CD4-positive, alpha-beta memory T cell (primary cell): ENCODE data around the gene PAPOLB. TPM values are rescaled to one million over a fixed set of nuclear protein-coding genes. Genes with fewer than 3 reads are reported as not detected.

Experiments
- CTCF ChIA-PET: fragments of 350-600 bp; sonication (Branson Sonifier 250); formaldehyde crosslinking; loops from one replicate; lab custom pipeline; 2021; ENCODE audit warnings: inconsistent platforms; ENCODE audit not compliant: partially characterized antibody; lab: Charles Lee
- POLR2A ChIA-PET: fragments of 350-600 bp; sonication (Branson Sonifier 250); formaldehyde crosslinking; loops from one replicate; lab custom pipeline; 2021; ENCODE audit not compliant: partially characterized antibody; lab: Charles Lee
- DNase-seq, 5 donors: peaks; one replicate each; pipeline versions ENCODE4 v3.0.0 to v3.0.0-alpha.2; 2020 to 2022; ENCODE audit warnings: mixed read lengths in 1 of 5
- H3K27ac ChIP-seq: one replicate; pipeline ENCODE4 v1.7.0; 2013; ENCODE audit warnings: low read depth, low read length
- H3K27me3 ChIP-seq: 2 replicates; pipeline ENCODE4 v1.7.0; 2013; ENCODE audit warnings: mild to moderate bottlenecking, low read length, moderate library complexity; ENCODE audit not compliant: insufficient read depth
- H3K36me3 ChIP-seq: 2 replicates; pipeline ENCODE4 v1.7.0; 2013; ENCODE audit warnings: mild to moderate bottlenecking, low read length, moderate library complexity; ENCODE audit not compliant: insufficient read depth
- H3K4me1 ChIP-seq: 2 replicates; pipeline ENCODE4 v1.7.0; 2013; ENCODE audit warnings: mild to moderate bottlenecking, low read length, moderate library complexity; ENCODE audit not compliant: insufficient read depth
- H3K4me3 ChIP-seq, 2 donors: one replicate each; pipeline ENCODE4 v1.7.0; 2013; ENCODE audit warnings: low read length in 2 of 2, mild to moderate bottlenecking in 1 of 2
- H3K9me3 ChIP-seq, 2 donors: one replicate each; pipeline ENCODE4 v1.7.0; 2013; ENCODE audit warnings: low read length in 2 of 2, control low read depth in 1 of 2; ENCODE audit not compliant: control insufficient read depth in 1 of 2
- H3K27ac Mint-ChIP-seq, 7 donors: one replicate each; pipeline ENCODE4 v1.8.0; 2020 to 2021; ENCODE audit warnings: mixed read lengths in 7 of 7, mild to moderate bottlenecking in 6 of 7, inconsistent platforms in 3 of 7, moderate library complexity in 3 of 7
- H3K27me3 Mint-ChIP-seq, 2 donors: one replicate each; pipeline ENCODE4 v1.8.0; 2020 to 2021; ENCODE audit warnings: mixed read lengths in 2 of 2
- H3K36me3 Mint-ChIP-seq, 2 donors: one replicate each; pipeline ENCODE4 v1.8.0; 2020 to 2021; ENCODE audit warnings: mixed read lengths in 2 of 2, inconsistent platforms in 1 of 2, mild to moderate bottlenecking in 1 of 2
- H3K4me1 Mint-ChIP-seq, 4 donors: one replicate each; pipeline ENCODE4 v1.8.0; 2020 to 2021; ENCODE audit warnings: mixed read lengths in 4 of 4, mild to moderate bottlenecking in 1 of 4
- H3K4me3 Mint-ChIP-seq, 8 donors: one replicate each; pipeline ENCODE4 v1.8.0; 2020 to 2021; ENCODE audit warnings: mixed read lengths in 8 of 8, mild to moderate bottlenecking in 7 of 8, moderate library complexity in 6 of 8, inconsistent platforms in 3 of 8
- H3K9me3 Mint-ChIP-seq, 8 donors: one replicate each; pipeline ENCODE4 v1.8.0; 2020 to 2021; ENCODE audit warnings: mixed read lengths in 8 of 8, mild to moderate bottlenecking in 5 of 8, inconsistent platforms in 3 of 8, moderate library complexity in 1 of 8
- intact Hi-C: fragments of 100-400 bp; cut with micrococcal nuclease; formaldehyde crosslinking; loops from one replicate; pipeline ENCODE4 v1.15.1; 2023
- polyA plus RNA-seq, 2 donors: library from polyadenylated mRNA; unstranded; fragments of 300-500 nt; fragmentation: Illumina TruSeq; gene quantifications; one replicate each; pipeline ENCODE4 v1.2.3, GENCODE V29; 2021
- total RNA-seq, 2 experiments: library from RNA; stranded (reverse); gene quantifications; one replicate each; pipeline ENCODE4 v1.2.3, GENCODE V29; 2021

Gene PAPOLB
- total and polyA plus RNA-seq, 4 experiments from 2014 or later, result not detected

DNA sequence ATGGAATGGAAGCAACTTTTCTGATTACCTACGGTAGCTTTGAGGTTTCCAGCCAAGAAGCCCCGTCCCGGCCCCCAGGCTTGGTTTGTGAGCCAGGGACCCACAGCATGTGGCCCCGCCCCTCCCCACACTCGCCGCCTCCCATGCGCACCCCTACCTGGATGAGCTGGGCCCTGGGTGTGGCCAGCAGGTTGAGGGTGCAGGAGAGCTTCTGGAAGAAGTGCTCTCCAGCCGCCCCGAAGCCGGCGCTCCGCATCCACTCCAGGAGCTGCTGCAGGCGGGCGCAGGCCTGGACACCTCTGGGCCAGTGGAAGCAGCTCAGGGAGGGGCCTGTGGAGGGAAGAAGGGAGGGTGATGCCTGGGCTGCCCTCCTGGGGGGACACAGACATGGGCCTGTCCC is 46.7 kb downstream of the PAPOLB start:
- CTCF ChIA-PET, result no interaction called here
- no peak overlapping the region for H3K27ac Mint-ChIP-seq
- no peaks in the 10 kb centered on the region for H3K36me3 Mint-ChIP-seq
- DNase-seq, result no peak
- H3K36me3 ChIP-seq, result no peaks in the 10 kb centered on the region
- peaks cover 0 to 2% (median 0%) of the 10 kb centered on the region in 8 donors for H3K9me3 Mint-ChIP-seq
- peak overlapping the region in 1 of 8 donors; percentile 39 for H3K4me3 Mint-ChIP-seq
- POLR2A ChIA-PET, result no interaction called here
- H3K4me1 Mint-ChIP-seq, result peaks cover 2 to 5% (median 4%) of the 10 kb centered on the region in 4 donors
- intact Hi-C loops, result no loop called here
- no peaks in the 10 kb centered on the region for H3K4me1 ChIP-seq
- H3K9me3 ChIP-seq, result no peaks in the 10 kb centered on the region
- H3K27ac ChIP-seq, result no peak overlapping the region
- peaks cover 16 to 25% of the 10 kb centered on the region in 2 donors for H3K27me3 Mint-ChIP-seq
- no peak overlapping the region for H3K4me3 ChIP-seq
- peaks cover 4% of the 10 kb centered on the region for H3K27me3 ChIP-seq

DNA sequence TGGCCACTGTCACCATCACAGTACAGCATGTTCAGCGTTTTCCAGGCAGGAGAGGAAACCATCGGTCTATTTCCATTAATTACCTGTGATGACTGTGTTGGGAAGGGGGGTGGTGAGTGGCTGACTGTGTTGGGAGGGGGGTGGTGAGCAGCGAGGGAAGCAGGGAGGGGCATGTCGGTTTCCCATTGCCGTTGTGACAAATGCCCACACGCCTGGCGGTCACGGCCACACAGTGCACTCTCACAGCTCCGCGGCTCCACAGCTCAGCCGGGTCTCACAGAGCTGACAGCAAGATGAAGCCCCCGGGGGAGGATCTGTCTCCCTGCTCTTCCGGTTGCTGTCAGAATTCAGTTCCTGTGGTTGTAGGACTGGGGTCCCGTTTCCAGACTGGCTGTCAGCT is 47.4 kb downstream of the PAPOLB start:
- Mint-ChIP-seq H3K27ac (no peak overlapping the region), H3K4me3 (no peak overlapping the region)
- peaks cover 4% of the 10 kb centered on the region for H3K27me3 ChIP-seq

DNA sequence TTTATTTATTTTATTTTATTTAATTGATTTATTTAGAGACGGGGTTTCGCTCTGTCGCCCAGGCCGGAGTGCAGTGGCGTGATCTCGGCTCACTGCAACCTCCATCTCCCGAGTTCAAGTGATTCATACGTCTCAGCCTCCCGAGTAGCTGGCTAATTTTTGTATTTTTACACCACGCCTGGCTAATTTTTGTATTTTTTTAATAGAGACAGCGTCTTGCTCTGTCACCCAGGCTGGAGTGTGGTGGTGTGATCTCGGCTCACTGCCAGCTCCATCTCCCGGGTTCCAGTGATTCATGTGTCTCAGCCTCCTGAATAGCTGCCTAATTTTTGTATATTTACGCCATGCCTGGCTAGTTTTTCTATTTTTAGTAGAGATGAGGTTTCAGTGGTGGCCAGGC is 52.2 kb downstream of the PAPOLB start:
- H3K36me3 Mint-ChIP-seq, result no peaks in the 10 kb centered on the region
- no peak overlapping the region for H3K4me3 ChIP-seq
- no peak overlapping the region for H3K27ac ChIP-seq
- ChIA-PET CTCF (interaction anchor here (1.1 to 1.2 kb wide), 2 partner anchors 13 to 198 kb away, joined by 3 read pairs; no protein-coding TSS in a partner anchor), POLR2A (interaction anchor here (1.5 kb wide), 1 partner anchor 34 kb away, joined by 4 read pairs; the partner anchor contains the start of gene AP5Z1)
- H3K36me3 ChIP-seq, result no peaks in the 10 kb centered on the region
- H3K4me3 Mint-ChIP-seq, result peak overlapping the region in 6 of 8 donors; percentile 46 to 73 (median 59)
- no peaks in the 10 kb centered on the region for H3K9me3 ChIP-seq
- no peak for DNase-seq
- H3K27me3 Mint-ChIP-seq, result peaks cover 16 to 18% of the 10 kb centered on the region in 2 donors
- H3K4me1 Mint-ChIP-seq, result peaks cover 4 to 12% (median 8%) of the 10 kb centered on the region in 4 donors
- intact Hi-C loops, result no loop called here
- H3K27me3 ChIP-seq, result peaks cover 4% of the 10 kb centered on the region
- peaks cover 3% of the 10 kb centered on the region for H3K4me1 ChIP-seq
- H3K27ac Mint-ChIP-seq, result no peak overlapping the region
- peaks cover 0 to 2% (median 0%) of the 10 kb centered on the region in 8 donors for H3K9me3 Mint-ChIP-seq

More for the DNA sequence above, 47.4 kb downstream of the PAPOLB start:
- Histone ChIP-seq H3K4me1 (peaks cover 3% of the 10 kb centered on the region), H3K36me3 (no peaks in the 10 kb centered on the region), H3K4me3 (no peak overlapping the region), H3K9me3 (no peaks in the 10 kb centered on the region), H3K27ac (no peak overlapping the region)
- POLR2A ChIA-PET, result no interaction called here
- H3K9me3 Mint-ChIP-seq, result peaks cover 0 to 2% (median 0%) of the 10 kb centered on the region in 8 donors
- peaks cover 2 to 8% (median 4%) of the 10 kb centered on the region in 4 donors for H3K4me1 Mint-ChIP-seq
- H3K27me3 Mint-ChIP-seq, result peaks cover 13 to 20% of the 10 kb centered on the region in 2 donors
- intact Hi-C loops, result no loop called here
- no peak for DNase-seq
- CTCF ChIA-PET, result no interaction called here
- H3K36me3 Mint-ChIP-seq, result no peaks in the 10 kb centered on the region

DNA sequence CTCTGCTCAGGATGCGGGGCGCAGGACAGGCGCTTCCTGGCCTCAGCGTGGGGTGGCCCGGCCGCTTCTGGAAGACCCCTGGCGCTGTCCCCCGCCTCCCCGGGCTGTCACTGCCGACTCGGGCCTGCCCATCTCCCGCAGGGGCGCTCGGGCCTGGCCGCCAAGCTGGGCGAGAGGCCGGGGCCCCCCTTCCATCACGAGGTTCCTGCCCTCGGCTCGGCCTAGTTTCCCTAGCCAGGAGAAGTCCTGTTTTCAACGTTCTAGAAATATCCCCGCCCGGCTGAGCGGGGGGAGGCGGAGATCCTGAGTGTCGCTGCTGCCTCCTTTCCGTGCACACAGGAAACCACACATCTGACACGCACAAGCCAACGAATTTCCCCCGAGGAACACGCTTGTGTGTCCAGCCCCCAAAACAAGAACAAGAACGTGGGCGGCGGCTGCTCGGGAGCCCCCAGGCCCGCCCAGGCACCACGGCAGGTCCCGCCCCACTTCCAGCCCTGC is 52.7 kb downstream of the PAPOLB start:
- intact Hi-C loops, result no loop called here
- DNase-seq, result peak in 3 of 5 donors; percentile 16 to 34 (median 24)
- H3K27me3 Mint-ChIP-seq, result peaks cover 13 to 16% of the 10 kb centered on the region in 2 donors

DNA sequence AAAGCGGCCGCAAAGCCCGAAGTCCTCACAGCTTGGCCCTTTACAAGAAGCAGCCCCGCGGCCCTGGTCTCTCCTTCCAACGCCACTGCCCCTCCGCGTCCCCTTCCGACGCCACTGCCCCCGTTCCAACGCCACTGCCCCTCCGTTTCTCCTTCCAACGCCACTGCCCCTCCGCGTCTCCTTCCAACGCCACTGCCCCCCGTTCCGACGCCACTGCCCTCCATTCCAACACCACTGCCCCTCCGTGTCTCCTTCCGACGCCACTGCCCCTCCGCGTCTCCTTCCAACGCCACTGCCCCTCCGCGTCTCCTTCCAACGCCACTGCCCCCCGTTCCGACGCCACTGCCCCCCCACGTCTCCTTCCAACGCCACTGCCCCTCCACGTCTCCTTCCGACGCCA is 53.3 kb downstream of the PAPOLB start:
- H3K27ac ChIP-seq, result no peak overlapping the region
- intact Hi-C loops, result no loop called here
- no peaks in the 10 kb centered on the region for H3K36me3 ChIP-seq
- H3K9me3 ChIP-seq, result no peaks in the 10 kb centered on the region
- no peak overlapping the region for H3K27ac Mint-ChIP-seq
- H3K4me1 Mint-ChIP-seq, result peaks cover 4 to 12% (median 8%) of the 10 kb centered on the region in 4 donors
- H3K4me3 Mint-ChIP-seq, result peak overlapping the region in 1 of 8 donors; percentile 63
- ChIA-PET POLR2A (interaction anchor here (1.5 kb wide), 1 partner anchor 33 kb away, joined by 4 read pairs; the partner anchor contains the start of gene AP5Z1), CTCF (interaction anchor here (1.1 kb wide), 1 partner anchor 10 kb away, joined by 4 read pairs; no protein-coding TSS in a partner anchor)
- no peak overlapping the region for H3K4me3 ChIP-seq
- peaks cover 9 to 12% of the 10 kb centered on the region in 2 donors for H3K27me3 Mint-ChIP-seq
- no peaks in the 10 kb centered on the region for H3K27me3 ChIP-seq
- H3K36me3 Mint-ChIP-seq, result no peaks in the 10 kb centered on the region
- H3K4me1 ChIP-seq, result peaks cover 3% of the 10 kb centered on the region
- no peak for DNase-seq
- H3K9me3 Mint-ChIP-seq, result peaks cover 0 to 2% (median 0%) of the 10 kb centered on the region in 8 donors

More for the DNA sequence above, 52.7 kb downstream of the PAPOLB start:
- Histone ChIP-seq H3K4me3 (no peak overlapping the region), H3K27me3 (no peaks in the 10 kb centered on the region), H3K27ac (no peak overlapping the region), H3K36me3 (no peaks in the 10 kb centered on the region), H3K9me3 (no peaks in the 10 kb centered on the region), H3K4me1 (peaks cover 3% of the 10 kb centered on the region)
- H3K27ac Mint-ChIP-seq, result peak overlapping the region in 2 of 7 donors; percentile 50 to 70
- peak overlapping the region; percentile 69 to 89 (median 80) for H3K4me3 Mint-ChIP-seq
- H3K36me3 Mint-ChIP-seq, result no peaks in the 10 kb centered on the region
- ChIA-PET POLR2A (interaction anchor here (1.5 kb wide), 1 partner anchor 34 kb away, joined by 4 read pairs; the partner anchor contains the start of gene AP5Z1), CTCF (interaction anchor here (1.1 to 1.2 kb wide), 2 partner anchors 12 to 198 kb away, joined by 3 read pairs; no protein-coding TSS in a partner anchor)
- H3K9me3 Mint-ChIP-seq, result peaks cover 0 to 2% (median 0%) of the 10 kb centered on the region in 8 donors
- H3K4me1 Mint-ChIP-seq, result peaks cover 4 to 12% (median 8%) of the 10 kb centered on the region in 4 donors

DNA sequence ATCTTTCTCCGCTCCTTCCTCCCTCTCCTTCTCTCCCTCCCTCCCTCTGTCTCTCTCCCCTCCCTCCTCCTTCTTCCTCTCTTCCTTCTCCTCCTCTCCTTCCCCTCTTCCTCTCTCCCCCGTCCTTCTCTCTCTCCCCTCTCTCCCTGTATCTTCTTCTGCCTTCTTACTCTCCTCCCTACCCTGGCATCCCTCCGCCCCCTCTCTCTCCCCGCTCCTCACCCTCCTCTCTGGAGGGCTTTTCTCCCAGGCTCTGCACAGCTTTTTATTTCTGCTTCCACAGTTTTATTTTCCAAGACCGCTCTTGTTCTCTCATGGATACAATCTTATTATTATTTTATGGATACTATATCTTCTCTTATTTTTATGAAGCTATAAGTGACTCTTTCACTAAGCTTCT is 53.8 kb downstream of the PAPOLB start:
- CTCF ChIA-PET, result interaction anchor here (1.1 kb wide), 1 partner anchor 10 kb away, joined by 4 read pairs; no protein-coding TSS in a partner anchor
- POLR2A ChIA-PET, result no interaction called here
- no peaks in the 10 kb centered on the region for H3K36me3 Mint-ChIP-seq
- no peak overlapping the region for H3K4me3 Mint-ChIP-seq
- H3K27ac Mint-ChIP-seq, result no peak overlapping the region
- H3K9me3 Mint-ChIP-seq, result peaks cover 0 to 2% (median 0%) of the 10 kb centered on the region in 8 donors
- no peaks in the 10 kb centered on the region for H3K27me3 ChIP-seq
- H3K27ac ChIP-seq, result no peak overlapping the region
- H3K27me3 Mint-ChIP-seq, result peaks cover 5 to 7% of the 10 kb centered on the region in 2 donors
- DNase-seq, result no peak
- intact Hi-C loops, result no loop called here
- peaks cover 4 to 12% (median 8%) of the 10 kb centered on the region in 4 donors for H3K4me1 Mint-ChIP-seq
- H3K4me3 ChIP-seq, result no peak overlapping the region
- no peaks in the 10 kb centered on the region for H3K9me3 ChIP-seq
- H3K4me1 ChIP-seq, result peaks cover 3% of the 10 kb centered on the region
- H3K36me3 ChIP-seq, result no peaks in the 10 kb centered on the region
